ENCODE data around the gene STIP1.

DNA sequence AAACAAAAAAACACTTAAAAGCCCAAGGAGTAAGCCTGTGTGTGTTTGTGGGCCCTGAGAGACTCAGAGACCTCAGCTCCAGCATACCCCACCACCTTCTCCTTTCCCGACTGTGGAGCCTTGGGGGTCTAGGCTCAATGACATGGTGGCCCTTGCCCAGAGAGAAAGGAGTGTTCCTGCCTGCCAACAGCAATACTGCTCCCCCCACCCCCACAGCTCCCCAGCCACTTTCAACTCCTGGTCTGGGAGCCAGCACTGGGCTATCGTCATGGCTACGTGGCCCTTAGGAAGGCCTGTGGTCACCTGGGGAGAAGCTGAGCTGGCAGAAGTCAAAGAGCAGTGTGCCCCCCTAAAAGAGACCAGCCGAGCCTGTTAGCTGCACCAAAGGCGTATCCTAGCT is 58.1 kb downstream of the STIP1 start:
- TF ChIP-seq, protein P1, sequence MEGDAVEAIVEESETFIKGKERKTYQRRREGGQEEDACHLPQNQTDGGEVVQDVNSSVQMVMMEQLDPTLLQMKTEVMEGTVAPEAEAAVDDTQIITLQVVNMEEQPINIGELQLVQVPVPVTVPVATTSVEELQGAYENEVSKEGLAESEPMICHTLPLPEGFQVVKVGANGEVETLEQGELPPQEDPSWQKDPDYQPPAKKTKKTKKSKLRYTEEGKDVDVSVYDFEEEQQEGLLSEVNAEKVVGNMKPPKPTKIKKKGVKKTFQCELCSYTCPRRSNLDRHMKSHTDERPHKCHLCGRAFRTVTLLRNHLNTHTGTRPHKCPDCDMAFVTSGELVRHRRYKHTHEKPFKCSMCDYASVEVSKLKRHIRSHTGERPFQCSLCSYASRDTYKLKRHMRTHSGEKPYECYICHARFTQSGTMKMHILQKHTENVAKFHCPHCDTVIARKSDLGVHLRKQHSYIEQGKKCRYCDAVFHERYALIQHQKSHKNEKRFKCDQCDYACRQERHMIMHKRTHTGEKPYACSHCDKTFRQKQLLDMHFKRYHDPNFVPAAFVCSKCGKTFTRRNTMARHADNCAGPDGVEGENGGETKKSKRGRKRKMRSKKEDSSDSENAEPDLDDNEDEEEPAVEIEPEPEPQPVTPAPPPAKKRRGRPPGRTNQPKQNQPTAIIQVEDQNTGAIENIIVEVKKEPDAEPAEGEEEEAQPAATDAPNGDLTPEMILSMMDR (IDR thresholded peaks at IDR 0.05 in 8 of 11, conservative IDR thresholded peaks at IDR 0.05 in 3 of 11), result no peak
- TF ChIP-seq POLR2AphosphoS5 (IDR thresholded peaks at IDR 0.05), result no peak
- no peak for TF ChIP-seq POLR2A (IDR thresholded peaks at IDR 0.05)
